OCI-LY7 (cell line): Measurements from ENCODE around the gene XPO4.

Source experiments
- CTCF ChIP-seq: fragments of 200-600 bp; sonication (generic); conservative IDR thresholded peaks from 2 replicates; pipeline ENCODE4 v1.5.1; 2014; ENCODE audit warnings: mild to moderate bottlenecking, antibody characterized with exemption, low read length, moderate library complexity, mixed read lengths
- EZH2phosphoT487 ChIP-seq: fragments of 200-600 bp; sonication (generic); IDR thresholded peaks from 2 replicates; pipeline ENCODE4 v1.6.1; 2018; ENCODE audit warnings: low read depth, borderline replicate concordance, mild to moderate bottlenecking, mixed run types, antibody characterized with exemption, low read length, moderate library complexity, mixed read lengths

GRCh38 chr13:20843166-20843565, 59.4 kb downstream of the XPO4 start:
- TF ChIP-seq CTCF (no peak), EZH2phosphoT487 (no peak)
